DMS114 treated with DMSO at 0.1 percent for 48 hours (cell line): ENCODE results near the gene CXCL3.

Source experiments
- DNase-seq: peaks from one replicate; lab custom pipeline; 2025; ENCODE audit not compliant: unreplicated experiment; lab: John Stamatoyannopoulos, UW

The CXCL3 gene

GRCh38 chr4:74015126-74015780 is 23.2 kb downstream of the CXCL3 start:
- DNase-seq, result no peak

- DNase-seq, result no peak
Measured at GRCh38 chr4:74014332-74014731, 24.2 kb downstream of the CXCL3 start.

- DNase-seq, result no peak
Measured at GRCh38 chr4:74013264-74013663, 25.2 kb downstream of the CXCL3 start.

GRCh38 chr4:74012130-74012529 is 26.4 kb downstream of the CXCL3 start:
- DNase-seq, result no peak

- DNase-seq, result no peak
Measured at GRCh38 chr4:74009307-74009706, 29.2 kb downstream of the CXCL3 start.

- DNase-seq, result no peak
Measured at GRCh38 chr4:74006009-74006476, 32.4 kb downstream of the CXCL3 start.

GRCh38 chr4:74005528-74005927 is 33.0 kb downstream of the CXCL3 start:
- DNase-seq, result no peak

GRCh38 chr4:74004668-74005067 is 33.8 kb downstream of the CXCL3 start:
- DNase-seq, result no peak

GRCh38 chr4:74000301-74000700 is 38.2 kb downstream of the CXCL3 start:
- DNase-seq, result no peak

- no peak for DNase-seq
Measured at GRCh38 chr4:73998040-73999011, 40.2 kb downstream of the CXCL3 start, which contains the start of gene CXCL5. CXCL5 (minus strand) TSS chr4:73998677; CDS start chr4:73998581, 96 bp downstream.

GRCh38 chr4:73992050-73992449 is 46.4 kb downstream of the CXCL3 start:
- no peak for DNase-seq

- no peak for DNase-seq
Measured at GRCh38 chr4:73991742-73992000, 46.8 kb downstream of the CXCL3 start.

- DNase-seq, result no peak
Measured at GRCh38 chr4:73990988-73991741, 47.3 kb downstream of the CXCL3 start.

GRCh38 chr4:73989928-73990327 is 48.6 kb downstream of the CXCL3 start:
- no peak for DNase-seq

- no peak for DNase-seq
Measured at GRCh38 chr4:73989031-73989430, 49.5 kb downstream of the CXCL3 start.

GRCh38 chr4:73988061-73988460 is 50.4 kb downstream of the CXCL3 start, which contains the start of gene PPBP:
PPBP (minus strand) TSS chr4:73988190; CDS start chr4:73988103, 87 bp downstream.
- DNase-seq, result no peak
